GM12864 (cell line): ENCODE results near the gene RAP1GAP2.
"Not testable (repeated sequence)": the region's sequence is repeated elsewhere in the genome, so short reads cannot be mapped to it uniquely, and the experiment has no call there.

Experiments
- DNase-seq: peaks from one replicate; pipeline ENCODE4 v3.0.0-alpha.2; 2011; ENCODE audit warnings: low read depth
- H3K4me3 ChIP-seq: 2 replicates; pipeline ENCODE4 v1.5.1; 2011; ENCODE audit warnings: mild to moderate bottlenecking, low read depth, low read length, control low read depth
- TF ChIP-seq, protein P1 (sequence below): IDR thresholded peaks from 2 replicates; pipeline ENCODE4 v1.5.1; 2011; ENCODE audit warnings: low read depth, mild to moderate bottlenecking, moderate library complexity, low read length, control low read depth, inconsistent platforms; ENCODE audit errors: missing control alignments

Gene RAP1GAP2

DNA sequence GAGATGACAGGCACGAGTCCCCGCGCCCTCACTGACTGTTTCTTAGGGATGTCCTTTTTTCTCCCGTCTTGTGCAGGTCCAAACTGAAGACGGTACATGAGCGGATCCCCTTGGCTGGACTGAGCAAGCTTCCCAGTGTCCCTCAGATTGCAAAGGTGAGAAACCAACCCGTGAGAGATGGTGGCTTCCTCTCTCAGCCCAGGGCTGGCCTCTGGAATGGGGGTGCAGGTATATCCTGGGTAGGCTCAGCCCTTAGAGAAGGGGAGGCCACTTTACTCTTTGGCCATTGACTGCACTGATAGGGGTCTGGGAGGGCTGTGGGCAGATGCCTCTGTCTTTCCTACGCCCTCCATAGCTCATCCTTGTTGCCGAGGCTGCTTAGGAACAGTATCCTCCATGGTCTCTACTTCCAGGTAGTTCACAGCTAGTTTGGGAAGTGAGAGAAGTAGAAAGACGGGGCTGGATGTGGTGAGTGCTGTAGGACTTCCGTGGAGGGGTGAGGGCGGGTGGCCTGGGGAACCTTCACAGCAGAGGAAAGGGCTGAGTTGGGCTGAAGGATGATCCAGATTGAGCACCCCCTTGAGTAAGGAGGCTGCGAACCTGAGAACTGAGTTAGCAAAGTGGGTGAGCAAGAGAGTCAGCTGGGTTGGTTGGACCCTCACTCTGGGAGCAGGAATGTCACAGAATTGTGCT is 184.1 kb downstream of the RAP1GAP2 start:
- TF ChIP-seq, protein P1, sequence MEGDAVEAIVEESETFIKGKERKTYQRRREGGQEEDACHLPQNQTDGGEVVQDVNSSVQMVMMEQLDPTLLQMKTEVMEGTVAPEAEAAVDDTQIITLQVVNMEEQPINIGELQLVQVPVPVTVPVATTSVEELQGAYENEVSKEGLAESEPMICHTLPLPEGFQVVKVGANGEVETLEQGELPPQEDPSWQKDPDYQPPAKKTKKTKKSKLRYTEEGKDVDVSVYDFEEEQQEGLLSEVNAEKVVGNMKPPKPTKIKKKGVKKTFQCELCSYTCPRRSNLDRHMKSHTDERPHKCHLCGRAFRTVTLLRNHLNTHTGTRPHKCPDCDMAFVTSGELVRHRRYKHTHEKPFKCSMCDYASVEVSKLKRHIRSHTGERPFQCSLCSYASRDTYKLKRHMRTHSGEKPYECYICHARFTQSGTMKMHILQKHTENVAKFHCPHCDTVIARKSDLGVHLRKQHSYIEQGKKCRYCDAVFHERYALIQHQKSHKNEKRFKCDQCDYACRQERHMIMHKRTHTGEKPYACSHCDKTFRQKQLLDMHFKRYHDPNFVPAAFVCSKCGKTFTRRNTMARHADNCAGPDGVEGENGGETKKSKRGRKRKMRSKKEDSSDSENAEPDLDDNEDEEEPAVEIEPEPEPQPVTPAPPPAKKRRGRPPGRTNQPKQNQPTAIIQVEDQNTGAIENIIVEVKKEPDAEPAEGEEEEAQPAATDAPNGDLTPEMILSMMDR, result no peak
- no peak for DNase-seq
- no peak overlapping the region for H3K4me3 ChIP-seq

DNA sequence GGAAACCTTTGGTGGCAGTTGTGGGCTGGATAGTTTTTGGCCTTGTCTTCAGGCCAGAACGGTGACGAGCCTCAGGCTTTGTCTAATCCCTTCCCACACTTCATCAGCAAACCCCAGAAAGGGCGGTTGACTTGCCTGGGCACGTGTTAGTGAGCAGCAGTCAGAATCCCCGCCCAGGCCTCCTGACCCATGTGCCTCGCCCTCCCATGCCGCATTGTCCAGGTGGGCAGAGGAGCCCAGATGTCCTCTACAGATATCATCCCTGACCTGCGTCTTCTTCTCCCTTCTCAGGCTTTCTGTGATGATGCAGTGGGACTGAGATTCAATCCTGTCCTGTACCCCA is 184.6 kb downstream of the RAP1GAP2 start:
- DNase-seq, result no peak
- TF ChIP-seq, protein P1, result no peak
- H3K4me3 ChIP-seq, result no peak overlapping the region

DNA sequence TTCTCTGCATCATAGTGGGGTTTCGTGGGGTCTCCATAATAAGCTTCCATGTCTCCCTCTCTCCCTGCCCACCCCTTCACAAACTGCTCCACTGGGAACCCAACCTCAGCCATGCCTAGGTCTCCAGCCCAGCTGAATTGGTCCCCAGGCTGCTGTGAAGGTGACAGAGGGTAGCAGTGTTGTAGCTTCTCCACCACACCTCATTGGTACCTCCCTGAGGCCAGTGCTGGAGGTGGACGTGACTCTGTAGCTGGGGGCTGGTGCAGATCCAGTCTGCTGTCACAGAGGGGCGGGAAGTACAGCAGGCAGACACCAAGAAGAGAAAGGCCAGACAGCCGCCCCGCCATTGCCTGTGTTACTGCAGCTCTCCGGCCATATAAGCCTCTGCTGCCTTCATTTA is 185.1 kb downstream of the RAP1GAP2 start:
- no peak for DNase-seq

DNA sequence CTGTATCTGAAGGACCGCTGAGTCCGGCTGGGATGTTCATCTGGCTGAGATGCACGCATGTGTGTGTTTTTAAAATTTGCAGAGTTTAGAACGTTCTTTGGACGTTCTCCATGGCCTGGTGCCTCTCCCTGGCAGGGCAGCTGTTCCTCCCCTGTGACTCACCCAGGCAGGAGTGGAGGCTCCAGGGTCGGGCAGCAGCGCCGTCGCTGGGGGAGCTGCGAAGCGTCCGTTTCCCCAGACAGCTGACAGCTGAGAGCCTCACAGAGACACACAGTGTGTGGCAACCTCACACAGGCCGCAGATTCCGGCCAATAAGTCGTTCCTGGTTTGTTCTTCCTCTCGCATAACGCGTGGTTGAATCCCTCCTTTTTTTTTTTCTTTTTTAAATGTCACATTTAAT is 186.6 kb downstream of the RAP1GAP2 start:
- TF ChIP-seq, protein P1, result no peak
- no peak for DNase-seq
- no peak overlapping the region for H3K4me3 ChIP-seq

More for the DNA sequence above, 185.1 kb downstream of the RAP1GAP2 start:
- H3K4me3 ChIP-seq, result no peak overlapping the region
- TF ChIP-seq, protein P1, result no peak

DNA sequence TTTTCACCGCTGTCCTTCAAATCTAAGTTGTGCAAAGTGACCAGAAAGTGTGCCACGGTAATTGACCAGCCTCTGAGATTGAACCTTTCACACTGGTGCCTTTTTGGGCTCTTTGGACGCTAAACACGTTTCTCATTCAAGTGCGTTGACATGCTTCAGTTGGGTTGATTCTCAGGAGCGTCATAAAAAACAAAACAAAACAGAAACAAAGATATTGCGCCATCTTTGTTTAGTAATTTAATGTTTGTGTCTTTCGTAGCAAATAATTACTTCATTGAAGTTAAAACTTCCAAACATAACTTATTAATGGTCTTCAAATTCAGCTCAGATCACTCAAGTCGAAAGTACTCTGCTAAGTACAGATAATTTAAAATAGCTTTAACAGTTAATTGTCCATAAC is 187.0 kb downstream of the RAP1GAP2 start:
- no peak for DNase-seq
- TF ChIP-seq, protein P1, result no peak
- H3K4me3 ChIP-seq, result no peak overlapping the region

DNA sequence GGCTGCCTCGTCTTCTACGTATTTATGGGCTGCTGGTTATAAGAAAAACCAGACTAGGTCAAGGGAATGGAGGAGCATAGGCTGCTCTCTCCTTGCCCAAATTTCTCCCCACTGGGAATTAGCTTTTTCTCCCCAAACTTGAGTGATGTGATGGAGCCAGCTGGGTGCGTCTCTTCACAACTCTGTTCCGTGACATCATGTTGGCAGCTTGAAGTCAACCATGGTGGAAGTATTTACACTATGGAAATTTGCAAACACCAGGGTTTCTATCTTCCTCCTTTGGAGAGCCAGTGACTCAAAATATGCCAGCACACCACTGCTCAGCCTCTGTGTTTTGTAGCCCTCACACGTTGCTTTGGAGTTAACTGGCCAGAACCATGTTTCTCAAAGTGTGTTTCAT is 189.1 kb downstream of the RAP1GAP2 start:
- H3K4me3 ChIP-seq, result no peak overlapping the region
- DNase-seq, result no peak
- TF ChIP-seq, protein P1, result no peak

DNA sequence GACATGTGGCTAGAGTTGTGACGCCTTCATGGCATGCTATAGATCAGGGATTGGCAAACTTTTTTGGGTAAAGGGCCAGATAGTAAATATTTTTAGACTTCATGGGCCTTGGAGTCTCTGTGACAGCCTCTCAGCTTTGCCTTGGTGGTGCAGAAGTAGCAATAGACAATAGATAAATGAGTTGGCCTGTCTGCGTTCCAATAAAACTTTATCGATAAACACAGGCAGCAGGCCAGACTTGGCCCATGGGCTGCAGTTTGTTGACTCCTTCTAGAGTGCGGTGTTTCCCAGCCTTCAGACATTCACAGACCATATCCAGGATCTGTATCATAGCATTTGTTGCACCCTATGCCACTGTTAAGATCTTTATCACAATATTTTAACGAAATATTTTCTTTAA is 190.7 kb downstream of the RAP1GAP2 start:
- DNase-seq, result no peak
- TF ChIP-seq, protein P1, result no peak

DNA sequence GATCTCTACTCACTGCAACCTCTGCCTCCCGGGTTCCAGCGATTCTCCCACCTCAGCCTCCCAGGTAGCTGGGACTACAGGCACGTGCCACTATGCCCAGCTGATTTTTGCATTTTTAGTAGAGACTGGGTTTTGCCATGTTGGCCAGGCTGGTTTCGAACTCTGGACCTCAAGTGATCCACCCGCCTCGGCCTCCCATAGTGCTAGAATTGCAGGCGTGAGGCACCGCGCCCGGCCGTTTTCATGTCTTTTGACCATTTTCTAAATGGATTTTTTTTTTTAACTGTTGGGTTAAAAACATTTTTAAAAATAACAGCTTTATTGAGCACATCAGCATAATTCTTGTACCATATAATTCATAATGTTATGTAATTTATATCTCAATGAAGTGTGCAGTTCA is 193.2 kb downstream of the RAP1GAP2 start:
- H3K4me3 ChIP-seq, DNase-seq: not testable (repeated sequence)

More for the DNA sequence above, 190.7 kb downstream of the RAP1GAP2 start:
- H3K4me3 ChIP-seq, result no peak overlapping the region
